Transverse colon (tissue), 4 donors: ENCODE data around the gene HECTD4. TPM values are rescaled to one million over a fixed set of nuclear protein-coding genes. Genes with fewer than 3 reads are reported as not detected.
A peak's percentile ranks its signal among the peaks of the same experiment; 100 is the strongest.

Experiments used
- DNase-seq: peaks from one replicate; pipeline ENCODE4 v3.0.0-alpha.2; 2019
- H3K27ac ChIP-seq, 4 donors: fragments of 200-600 bp; sonication (generic); 2 replicates each; pipeline ENCODE4 v1.5.1; 2016 to 2018; ENCODE audit warnings: inconsistent platforms in 4 of 4
- H3K27me3 ChIP-seq: fragments of 200-600 bp; sonication (generic); 2 replicates; pipeline ENCODE4 v1.5.1; 2017; ENCODE audit warnings: inconsistent platforms
- H3K36me3 ChIP-seq, 4 donors: fragments of 200-600 bp; sonication (generic); 2 replicates each; pipeline ENCODE4 v1.5.1; 2017 to 2019; ENCODE audit warnings: inconsistent platforms in 4 of 4
- H3K4me1 ChIP-seq, 4 donors: fragments of 200-600 bp; sonication (generic); 2 replicates each; pipeline ENCODE4 v1.5.1; 2017 to 2020; ENCODE audit warnings: inconsistent platforms in 4 of 4
- H3K4me3 ChIP-seq, 4 donors: fragments of 200-600 bp; sonication (generic); 1 replicate in 1 of 4; 2 replicates in 3 of 4; pipeline versions ENCODE4 v1.5.1 to v1.6.1; 2017 to 2019; ENCODE audit warnings: inconsistent platforms in 4 of 4
- H3K9me3 ChIP-seq, 2 donors: fragments of 200-600 bp; sonication (generic); 2 replicates each; pipeline ENCODE4 v1.5.1; 2017 to 2019; ENCODE audit warnings: inconsistent platforms in 2 of 2
- CTCF ChIP-seq, 5 experiments: fragments of 200-600 bp in 3 of 5; fragments of 450-650 bp in 2 of 5; sonication (generic) in 3 of 5; IDR thresholded peaks; 1 replicate in 2 of 5; 2 replicates in 3 of 5; pipeline ENCODE4 v1.5.1; 2016 to 2017; ENCODE audit warnings: antibody characterized with exemption in 5 of 5, inconsistent platforms in 3 of 5, mild to moderate bottlenecking in 2 of 5, moderate library complexity in 1 of 5
- EP300 ChIP-seq: sonication (generic); formaldehyde crosslinking; IDR thresholded peaks from one replicate; pipeline ENCODE4 v1.6.1; 2017; ENCODE audit warnings: antibody characterized with exemption, low read depth
- POLR2A ChIP-seq: fragments of 450-650 bp; IDR thresholded peaks from one replicate; pipeline ENCODE4 v1.6.1; 2016; ENCODE audit warnings: antibody characterized with exemption, mild to moderate bottlenecking, moderate library complexity
- POLR2AphosphoS5 ChIP-seq, 3 donors: sonication (generic); formaldehyde crosslinking; IDR thresholded peaks; one replicate each; pipeline ENCODE4 v1.6.1; 2016; ENCODE audit warnings: antibody characterized with exemption in 3 of 3
- WGBS, 2 donors: methylation state at CpG; one replicate each; pipeline ENCODE4 v1.1.5; 2018; ENCODE audit warnings: low coverage in 1 of 2; 5-methylcytosine and 5-hydroxymethylcytosine counted together
- in situ Hi-C, 4 donors: fragments of 200-750 bp; cut with MboI; loops; one replicate each; pipeline versions ENCODE4 v1.15.0 to v1.15.1; 2017; ENCODE audit warnings: low sequenced_read_pairs in 3 of 4, low pct_ligation_motif_present in 1 of 4, low pct_unique_long_range_greater_than_20kb in 1 of 4
- intact Hi-C: fragments of 100-400 bp; cut with DNase I; formaldehyde crosslinking; loops from one replicate; pipeline ENCODE4 v1.15.1; 2023; ENCODE audit warnings: low total_unique reads
- total RNA-seq, 4 donors: library from RNA; depleted of rRNA; stranded (reverse); fragments of >200 nt; gene quantifications; one replicate each; pipeline ENCODE4 v1.1.0, GENCODE V29; 2016

The HECTD4 gene
- total RNA-seq, 4 donors from 2014 or later, result 52.6 to 171 (median 121) TPM

- 97% methylated on average over 45 of the region's 46 CpGs; no CpG with 5 or more reads in 1 of the 2 donors for WGBS, 2 donors
- Histone ChIP-seq H3K9me3 (no peaks in the 10 kb centered on the region), H3K27ac (peak overlapping the region in 1 of 4 donors; percentile 17), H3K4me1 (no peaks in the 10 kb centered on the region), H3K27me3 (no peaks in the 10 kb centered on the region), H3K36me3 (peaks cover 0 to 33% (median 15%) of the 10 kb centered on the region in 4 donors), H3K4me3 (no peak overlapping the region)
- DNase-seq, result no peak
- TF ChIP-seq CTCF (IDR thresholded peaks at IDR 0.05) (no peak), EP300 (no peak), POLR2AphosphoS5 (IDR thresholded peaks at IDR 0.05) (no peak), POLR2A (no peak)
- intact Hi-C loops (no loop called here), in situ Hi-C loops (no loop called here)
Measured at GRCh38 chr12:112184056-112184887, 198.0 kb downstream of the HECTD4 start.

GRCh38 chr12:112183141-112184021 lies 198.8 kb downstream of the HECTD4 start:
- peaks cover 0 to 35% (median 16%) of the 10 kb centered on the region in 4 donors for H3K36me3 ChIP-seq
- no peak for TF ChIP-seq CTCF (IDR thresholded peaks at IDR 0.05)
- TF ChIP-seq EP300, result no peak
- TF ChIP-seq POLR2A, result no peak
- TF ChIP-seq POLR2AphosphoS5 (IDR thresholded peaks at IDR 0.05), result no peak
- H3K4me3 ChIP-seq, result no peak overlapping the region
- H3K4me1 ChIP-seq, result no peaks in the 10 kb centered on the region
- no peaks in the 10 kb centered on the region for H3K9me3 ChIP-seq
- in situ Hi-C loops, result no loop called here
- WGBS, 2 donors, result 61 to 75% methylated on average over 2 to 9 of the region's 9 CpGs
- H3K27me3 ChIP-seq, result no peaks in the 10 kb centered on the region
- peak overlapping the region in 1 of 4 donors; percentile 17 for H3K27ac ChIP-seq
- DNase-seq, result no peak
- intact Hi-C loops, result no loop called here

- intact Hi-C loops (no loop called here), in situ Hi-C loops (no loop called here)
- Histone ChIP-seq H3K36me3 (peaks cover 0 to 42% (median 18%) of the 10 kb centered on the region in 4 donors), H3K4me1 (no peaks in the 10 kb centered on the region), H3K27me3 (no peaks in the 10 kb centered on the region), H3K27ac (no peak overlapping the region), H3K4me3 (no peak overlapping the region), H3K9me3 (no peaks in the 10 kb centered on the region)
- 40 to 85% methylated on average over 1 to 7 of the region's 7 CpGs for WGBS, 2 donors
- no peak for DNase-seq
- TF ChIP-seq POLR2AphosphoS5 (IDR thresholded peaks at IDR 0.05), result no peak
- TF ChIP-seq EP300, result no peak
- no peak for TF ChIP-seq CTCF (IDR thresholded peaks at IDR 0.05)
- no peak for TF ChIP-seq POLR2A
Measured at GRCh38 chr12:112182499-112182898, 199.7 kb downstream of the HECTD4 start.

GRCh38 chr12:112180422-112180821 lies 201.8 kb downstream of the HECTD4 start:
- in situ Hi-C loops, result no loop called here

More at GRCh38 chr12:112180422-112180821, 201.8 kb downstream of the HECTD4 start:
- intact Hi-C loops, result no loop called here
- Histone ChIP-seq H3K27ac (no peak overlapping the region), H3K4me3 (no peak overlapping the region), H3K27me3 (no peaks in the 10 kb centered on the region), H3K36me3 (peaks cover 0 to 55% (median 25%) of the 10 kb centered on the region in 4 donors), H3K4me1 (no peaks in the 10 kb centered on the region), H3K9me3 (no peaks in the 10 kb centered on the region)
- no peak for DNase-seq
- no peak for TF ChIP-seq POLR2A
- no peak for TF ChIP-seq CTCF (IDR thresholded peaks at IDR 0.05)
- TF ChIP-seq EP300, result no peak
- no peak for TF ChIP-seq POLR2AphosphoS5 (IDR thresholded peaks at IDR 0.05)
- 87 to 94% methylated on average over 3 to 4 of the region's 4 CpGs for WGBS, 2 donors
